ENCODE results near the gene CNTNAP5.

Gene CNTNAP5

GRCh38 chr2:124478761-124479160, 453.7 kb downstream of the CNTNAP5 start:
- DNase-seq: no peak

- DNase-seq: no peak
Measured at GRCh38 chr2:124480958-124481357, 455.9 kb downstream of the CNTNAP5 start.

GRCh38 chr2:124482044-124482443, 457.0 kb downstream of the CNTNAP5 start:
- DNase-seq: no peak

- no peak for DNase-seq
Measured at GRCh38 chr2:124482551-124482950, 457.5 kb downstream of the CNTNAP5 start.

- no peak for DNase-seq
Measured at GRCh38 chr2:124485659-124486058, 460.6 kb downstream of the CNTNAP5 start.

- DNase-seq: no peak
Measured at GRCh38 chr2:124489686-124490085, 464.6 kb downstream of the CNTNAP5 start.

- DNase-seq: no peak
Measured at GRCh38 chr2:124501575-124502152, 476.6 kb downstream of the CNTNAP5 start.

GRCh38 chr2:124514236-124514635, 489.1 kb downstream of the CNTNAP5 start:
- no peak for DNase-seq

GRCh38 chr2:124520953-124521352, 495.9 kb downstream of the CNTNAP5 start:
- no peak for DNase-seq

GRCh38 chr2:124523096-124523495, 498.0 kb downstream of the CNTNAP5 start:
- DNase-seq: no peak

- no peak for DNase-seq
Measured at GRCh38 chr2:124524155-124524915, 499.2 kb downstream of the CNTNAP5 start.

GRCh38 chr2:124526221-124526620, 501.1 kb downstream of the CNTNAP5 start:
- no peak for DNase-seq

- no peak for DNase-seq
Measured at GRCh38 chr2:124530203-124530602, 505.1 kb downstream of the CNTNAP5 start.

GRCh38 chr2:124533226-124533954, 508.3 kb downstream of the CNTNAP5 start:
- DNase-seq: no peak

- no peak for DNase-seq
Measured at GRCh38 chr2:124534028-124534427, 508.9 kb downstream of the CNTNAP5 start.

GRCh38 chr2:124535816-124536215, 510.7 kb downstream of the CNTNAP5 start:
- DNase-seq: no peak

- DNase-seq: no peak
Measured at GRCh38 chr2:124536591-124536990, 511.5 kb downstream of the CNTNAP5 start.

- DNase-seq: no peak
Measured at GRCh38 chr2:124538549-124538948, 513.5 kb downstream of the CNTNAP5 start.

GRCh38 chr2:124540805-124541204, 515.7 kb downstream of the CNTNAP5 start:
- no peak for DNase-seq

- no peak for DNase-seq
Measured at GRCh38 chr2:124542932-124543640, 518.0 kb downstream of the CNTNAP5 start.

GRCh38 chr2:124547700-124548099, 522.6 kb downstream of the CNTNAP5 start:
- no peak for DNase-seq

GRCh38 chr2:124558277-124558905, 533.3 kb downstream of the CNTNAP5 start:
- no peak for DNase-seq

- DNase-seq: no peak
Measured at GRCh38 chr2:124559236-124559635, 534.1 kb downstream of the CNTNAP5 start.
